NCI-H1694 (cell line): ENCODE measurements around the gene TMOD1.
"Not testable (repeated sequence)": the region's sequence is repeated elsewhere in the genome, so short reads cannot be mapped to it uniquely, and the experiment has no call there.

ENCODE experiments used
- DNase-seq: peaks from one replicate; lab custom pipeline; 2025; lab: John Stamatoyannopoulos, UW

Gene TMOD1

DNA sequence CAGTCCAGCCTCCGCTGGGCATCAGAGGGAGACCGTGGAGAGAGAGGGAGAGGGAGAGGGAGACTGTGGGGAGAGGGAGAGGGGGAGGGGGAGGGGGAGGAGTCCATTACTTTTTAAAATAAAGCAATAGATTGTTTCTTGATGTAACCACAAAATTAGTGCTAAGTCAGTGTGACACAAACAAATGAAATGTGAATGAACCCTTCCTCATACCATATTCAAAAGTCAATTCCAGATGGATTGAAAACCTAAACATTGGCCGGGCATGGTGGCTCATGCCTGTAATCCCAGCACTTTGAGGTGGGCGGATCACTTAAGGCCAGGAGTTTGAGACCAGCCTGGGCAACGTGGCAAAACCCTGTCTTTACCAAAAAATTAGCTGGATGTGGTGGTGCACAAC is 2.6 kb upstream of the TMOD1 start:
- DNase-seq, result not testable (repeated sequence)

GRCh38 chr9:97500263-97500662 is 1.2 kb upstream of the TMOD1 start:
- no peak for DNase-seq

- DNase-seq, result no peak
Observed at GRCh38 chr9:97500765-97501176, 695 bp upstream of the TMOD1 start.

DNA sequence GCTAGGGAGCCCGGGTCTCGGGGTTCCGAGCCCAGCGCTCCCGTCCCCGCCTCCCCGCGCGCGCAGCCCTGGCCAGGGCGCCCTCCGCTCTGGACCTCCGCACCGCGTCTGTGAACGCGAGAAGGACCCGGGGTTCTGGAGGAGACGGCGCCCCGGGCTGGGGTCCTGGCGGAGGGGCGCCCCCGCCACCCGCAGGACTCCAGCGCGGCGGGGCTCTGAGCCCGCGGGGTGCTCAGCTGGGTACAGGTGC is 431 bp downstream of the TMOD1 start:
- no peak for DNase-seq

GRCh38 chr9:97502222-97502983 is 937 bp downstream of the TMOD1 start:
- no peak for DNase-seq

- no peak for DNase-seq
Observed at GRCh38 chr9:97502984-97503861, 1.8 kb downstream of the TMOD1 start.

DNA sequence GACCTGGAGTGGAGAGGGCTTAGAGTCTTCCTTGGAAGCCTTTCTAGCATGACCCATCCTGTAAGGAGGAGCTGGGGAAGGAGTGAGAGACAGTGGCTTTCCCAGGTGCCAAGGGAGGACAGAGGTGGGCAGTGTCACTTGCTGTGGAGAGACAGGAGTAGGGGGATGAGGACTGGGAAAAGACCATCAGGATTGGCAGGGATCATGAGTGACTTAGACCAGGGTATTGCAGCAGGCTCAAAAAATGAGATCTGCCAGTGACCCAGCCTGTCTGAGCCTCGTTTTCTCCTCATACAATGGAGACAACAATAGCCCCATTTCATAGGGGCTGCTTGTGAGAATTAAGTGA is 2.4 kb downstream of the TMOD1 start:
- DNase-seq, result no peak

- no peak for DNase-seq
Observed at GRCh38 chr9:97504381-97505216, 3.1 kb downstream of the TMOD1 start.

- no peak for DNase-seq
Observed at GRCh38 chr9:97505845-97506244, 4.4 kb downstream of the TMOD1 start.

GRCh38 chr9:97506306-97506705 is 4.8 kb downstream of the TMOD1 start:
- DNase-seq, result no peak

DNA sequence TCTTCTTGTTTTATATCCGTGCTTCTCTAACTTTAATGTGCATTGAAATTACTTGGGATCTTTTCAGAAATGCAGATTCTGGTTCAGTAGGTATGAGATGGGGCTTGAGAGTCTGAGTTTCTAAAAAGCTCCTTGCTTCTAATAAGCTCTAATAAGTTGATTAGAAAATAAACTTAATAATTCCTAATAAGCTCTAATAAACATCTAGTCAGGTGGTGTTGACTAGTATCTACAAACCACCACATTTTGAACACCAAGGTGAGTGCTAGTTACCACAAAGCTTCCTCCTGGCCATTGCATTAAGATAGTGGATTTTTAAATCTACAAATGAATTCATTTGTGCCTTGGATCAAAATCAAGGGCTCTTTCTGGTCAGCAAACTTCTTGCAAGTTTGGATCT is 5.3 kb downstream of the TMOD1 start:
- no peak for DNase-seq

- no peak for DNase-seq
Observed at GRCh38 chr9:97507428-97507984, 6.0 kb downstream of the TMOD1 start.

GRCh38 chr9:97508852-97509251 is 7.4 kb downstream of the TMOD1 start:
- DNase-seq, result no peak

DNA sequence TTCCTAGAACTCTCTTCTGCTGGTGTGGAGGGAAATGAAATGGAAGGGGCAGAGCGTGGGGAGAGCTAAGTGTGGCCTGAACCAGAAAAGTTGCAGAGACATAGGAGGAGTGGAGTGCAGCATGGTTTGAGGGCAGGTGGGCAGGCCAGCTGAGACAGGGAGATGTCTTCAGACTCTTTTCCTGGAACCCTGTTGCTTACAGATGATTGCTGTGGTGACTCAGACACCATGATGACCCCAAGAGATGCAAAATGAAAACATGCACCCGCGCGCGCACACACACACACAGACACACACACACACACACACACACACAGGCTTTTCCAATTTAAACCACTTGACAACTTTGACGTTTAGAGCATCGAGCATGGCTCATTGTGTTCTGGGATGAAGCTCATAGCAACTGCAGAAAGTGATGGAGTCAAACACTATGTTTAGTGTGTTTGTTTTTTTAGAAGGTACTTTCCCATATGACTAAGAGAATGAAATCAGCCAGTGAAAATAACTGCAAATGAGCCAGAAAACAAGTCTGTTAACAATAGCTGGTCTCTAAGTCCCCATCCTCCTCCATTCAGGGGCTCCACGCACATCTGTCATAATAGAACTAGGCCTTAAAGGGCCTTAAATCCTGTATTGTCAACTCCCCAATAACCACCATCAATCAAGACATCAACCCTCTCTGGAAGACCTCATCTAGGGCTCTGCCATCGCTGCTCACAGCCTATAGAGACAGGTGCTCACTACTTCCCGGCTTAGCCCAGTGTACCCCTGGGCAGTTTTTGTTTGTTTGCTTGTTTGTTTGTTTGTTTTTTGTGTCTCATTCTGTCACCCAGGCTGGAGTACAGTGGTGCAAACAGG is 9.6 kb downstream of the TMOD1 start:
- no peak for DNase-seq

DNA sequence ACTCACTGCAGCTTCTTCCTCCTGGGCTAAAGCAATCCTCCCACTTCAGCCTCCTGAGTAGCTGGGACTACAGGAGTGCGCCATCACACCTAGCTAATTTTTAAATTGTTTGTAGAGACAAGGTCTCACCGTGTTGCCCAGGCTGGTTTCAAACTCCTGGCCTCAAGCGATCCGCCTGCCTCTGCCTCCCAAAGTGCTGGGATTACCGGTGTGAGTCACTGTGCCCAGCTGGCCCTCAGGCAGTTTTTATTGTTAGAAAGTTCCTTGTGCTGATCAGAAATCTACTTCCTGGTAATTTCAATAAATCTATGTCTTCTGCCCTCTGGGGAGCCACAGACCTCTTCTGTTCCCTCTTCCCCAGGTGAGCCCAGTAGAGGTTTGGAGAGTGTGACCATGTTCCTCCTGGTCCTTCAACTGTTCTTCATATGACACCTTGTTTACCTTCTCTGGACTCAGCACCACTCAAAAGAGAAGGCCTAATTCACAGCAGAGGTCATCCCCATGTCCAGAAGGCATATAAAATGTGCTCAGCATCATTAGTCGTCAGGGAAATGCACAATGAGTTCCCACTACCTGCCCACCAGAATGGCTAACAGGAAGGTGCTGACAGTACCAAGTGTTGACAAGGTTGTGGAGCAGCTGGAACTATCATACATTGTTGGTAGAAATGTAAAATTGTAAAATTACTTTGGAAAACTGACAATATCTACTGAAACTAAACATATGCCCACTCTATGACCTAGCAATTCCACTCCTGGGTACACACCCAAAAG is 10.4 kb downstream of the TMOD1 start:
- no peak for DNase-seq

GRCh38 chr9:97512966-97513560 is 11.6 kb downstream of the TMOD1 start:
- DNase-seq, result no peak

GRCh38 chr9:97514531-97514930 is 13.1 kb downstream of the TMOD1 start:
- DNase-seq, result no peak

- DNase-seq, result no peak
Observed at GRCh38 chr9:97515662-97516061, 14.2 kb downstream of the TMOD1 start.

DNA sequence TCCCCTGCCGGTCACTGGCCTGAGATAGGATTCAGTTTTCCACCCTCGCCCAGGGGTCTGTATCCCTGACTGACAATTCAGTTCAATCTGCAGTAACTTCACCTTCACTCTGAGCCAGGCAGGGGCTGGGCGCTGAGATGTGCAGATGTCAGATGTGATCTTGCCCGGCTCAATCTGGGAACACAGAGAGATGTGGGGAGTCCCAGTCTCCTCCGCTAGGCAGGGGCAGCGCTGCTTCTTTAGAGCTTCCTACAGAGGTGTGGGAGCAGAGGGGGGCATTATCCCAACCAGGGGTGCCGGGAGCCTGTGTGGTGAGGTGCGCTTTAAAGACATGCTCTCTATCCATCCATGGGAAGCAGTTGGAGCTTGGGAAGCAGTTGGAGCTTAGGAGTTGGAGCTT is 14.6 kb downstream of the TMOD1 start:
- no peak for DNase-seq

- no peak for DNase-seq
Observed at GRCh38 chr9:97517331-97518089, 16.0 kb downstream of the TMOD1 start.
